NCI-H146 (cell line): Measurements from ENCODE around the gene GRIN1.

Experiments used
- DNase-seq: peaks from one replicate; lab custom pipeline; 2025; lab: John Stamatoyannopoulos, UW

The GRIN1 gene

GRCh38 chr9:137164370-137165249 lies 25.7 kb downstream of the GRIN1 start:
- no peak for DNase-seq

- DNase-seq: no peak
Observed at GRCh38 chr9:137165250-137165836, 26.4 kb downstream of the GRIN1 start.

- DNase-seq: no peak
Observed at GRCh38 chr9:137166380-137167229, 27.7 kb downstream of the GRIN1 start.

GRCh38 chr9:137167277-137167746 lies 28.4 kb downstream of the GRIN1 start:
- DNase-seq: peak; percentile 29

- peak; percentile 78 for DNase-seq
Observed at GRCh38 chr9:137167747-137168572, 29.0 kb downstream of the GRIN1 start.

- DNase-seq: no peak
Observed at GRCh38 chr9:137168573-137168903, 29.6 kb downstream of the GRIN1 start.

- DNase-seq: peak; percentile 80
Observed at GRCh38 chr9:137168904-137169856, 30.2 kb downstream of the GRIN1 start.

- no peak for DNase-seq
Observed at GRCh38 chr9:137169896-137170358, 31.0 kb downstream of the GRIN1 start, which contains the start of gene LRRC26. TSS of gene LRRC26 (minus strand) at chr9:137170051. CDS start at chr9:137169943, 108 bp downstream.

- no peak for DNase-seq
Observed at GRCh38 chr9:137170486-137171148, 31.7 kb downstream of the GRIN1 start.

GRCh38 chr9:137171149-137171900 lies 32.4 kb downstream of the GRIN1 start:
- DNase-seq: no peak

- no peak for DNase-seq
Observed at GRCh38 chr9:137172901-137173795, 34.2 kb downstream of the GRIN1 start.

- DNase-seq: no peak
Observed at GRCh38 chr9:137173796-137174664, 35.1 kb downstream of the GRIN1 start.

- peak; percentile 80 for DNase-seq
Observed at GRCh38 chr9:137174722-137175293, 35.9 kb downstream of the GRIN1 start.

- no peak for DNase-seq
Observed at GRCh38 chr9:137175345-137175961, 36.5 kb downstream of the GRIN1 start.

- DNase-seq: peak; percentile 68
Observed at GRCh38 chr9:137176302-137177182, 37.6 kb downstream of the GRIN1 start.
